Measurements from ENCODE around the gene MBD3L2B.
A peak's percentile ranks its signal among the peaks of the same experiment; 100 is the strongest.
"Not testable (repeated sequence)": the region's sequence is repeated elsewhere in the genome, so short reads cannot be mapped to it uniquely, and the experiment has no call there.

Gene MBD3L2B

DNA sequence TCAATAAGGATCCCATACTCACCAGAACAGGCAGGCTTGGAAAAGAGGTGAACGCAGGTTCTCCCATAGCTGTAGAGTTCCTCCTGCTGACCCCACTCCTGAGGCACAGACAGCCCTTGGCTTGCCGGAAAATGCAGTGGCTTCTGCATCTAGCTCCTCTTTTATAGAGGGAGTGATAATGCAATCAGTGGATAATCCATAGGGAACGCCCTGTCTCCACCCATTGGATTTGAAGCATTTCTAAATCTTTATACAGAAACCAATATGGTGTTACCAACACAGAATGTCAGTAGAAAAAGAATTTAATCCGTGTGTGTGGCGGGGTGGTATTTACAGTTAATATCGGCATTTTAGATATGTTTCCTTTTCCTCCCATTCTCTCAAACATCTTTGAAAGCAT, at the start of gene MBD3L2B:
TSS of gene MBD3L2B (minus strand) at position 101 of the 400 bp plus-strand sequence. CDS start at position 67, 34 bp downstream.
- not testable (repeated sequence) for DNase-seq (ENCODE audit: insufficient read length, low spot score)
- peak; percentile 52 for FAIRE-seq

DNA sequence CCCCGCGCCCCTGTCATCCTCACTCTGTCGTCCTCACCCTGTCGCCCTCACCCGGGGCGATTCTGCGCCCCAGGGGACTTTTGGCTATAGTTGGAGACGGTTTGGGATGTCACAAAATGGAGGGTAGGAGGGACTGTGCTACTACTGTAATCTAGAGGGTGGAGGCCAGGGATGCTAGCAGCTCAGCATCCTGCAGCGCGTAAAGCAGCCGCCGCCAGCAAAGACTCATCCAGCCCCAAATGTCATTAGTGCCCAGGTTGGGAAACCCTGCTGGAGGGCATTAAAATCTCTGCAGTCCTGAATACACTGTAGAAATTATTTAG, 48.6 kb upstream of the MBD3L2B start:
- FAIRE-seq (no peak), DNase-seq (ENCODE audit: insufficient read length, low spot score) (no peak)

DNA sequence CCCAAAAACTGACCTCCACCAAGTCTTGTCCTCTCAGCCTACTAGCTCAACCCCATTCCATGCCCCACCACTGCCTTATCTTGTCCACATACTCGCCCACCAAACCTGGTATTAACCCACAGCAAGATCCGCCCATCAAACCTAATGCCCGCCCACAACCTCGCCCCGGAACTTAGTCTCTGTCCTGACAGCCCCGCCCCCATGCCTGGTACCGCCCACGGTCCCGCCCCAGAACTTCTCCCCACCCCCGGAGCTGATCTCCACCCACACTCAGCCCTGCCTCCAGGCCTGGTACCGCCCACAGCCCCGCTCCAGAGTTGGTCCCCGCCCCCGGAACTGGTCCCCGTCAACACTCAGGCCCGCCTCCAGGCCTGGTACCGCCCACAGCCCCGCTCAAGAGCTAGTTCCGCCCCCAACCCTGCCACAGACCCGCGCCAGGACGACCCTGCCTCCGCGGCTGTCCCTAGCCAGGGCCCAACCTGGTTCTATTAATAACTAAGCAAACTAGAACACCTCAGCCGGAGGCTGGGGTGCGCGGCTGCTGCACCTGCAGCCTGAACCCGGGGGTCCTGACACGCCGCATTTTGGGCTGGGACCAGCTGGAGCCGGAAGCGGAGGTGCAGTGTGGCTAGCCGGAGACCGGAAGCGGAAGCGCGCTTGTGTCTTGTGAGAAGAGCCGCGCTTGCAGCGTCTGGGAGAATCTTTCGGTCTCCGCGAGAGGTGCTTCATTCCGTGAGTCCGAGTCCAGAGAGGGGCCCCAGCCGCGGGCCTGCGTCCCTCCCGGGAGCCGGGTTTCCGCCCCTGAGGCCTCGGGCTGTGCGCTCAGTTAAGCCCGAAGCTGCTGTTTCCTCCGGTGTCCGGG, 48.0 kb upstream of the MBD3L2B start, which contains the start of gene ZNF557:
TSS of gene ZNF557 (plus strand) at position 662 of the 862 bp plus-strand sequence. CDS start 5,372 bp downstream, outside the sequence.
- DNase-seq (ENCODE audit: insufficient read length, low spot score) (peak; percentile 88), FAIRE-seq (peak; percentile 99)

GRCh38 chr19:7068599-7068998, 47.4 kb upstream of the MBD3L2B start:
- no peak for FAIRE-seq
- no peak for DNase-seq (ENCODE audit: insufficient read length, low spot score)

DNA sequence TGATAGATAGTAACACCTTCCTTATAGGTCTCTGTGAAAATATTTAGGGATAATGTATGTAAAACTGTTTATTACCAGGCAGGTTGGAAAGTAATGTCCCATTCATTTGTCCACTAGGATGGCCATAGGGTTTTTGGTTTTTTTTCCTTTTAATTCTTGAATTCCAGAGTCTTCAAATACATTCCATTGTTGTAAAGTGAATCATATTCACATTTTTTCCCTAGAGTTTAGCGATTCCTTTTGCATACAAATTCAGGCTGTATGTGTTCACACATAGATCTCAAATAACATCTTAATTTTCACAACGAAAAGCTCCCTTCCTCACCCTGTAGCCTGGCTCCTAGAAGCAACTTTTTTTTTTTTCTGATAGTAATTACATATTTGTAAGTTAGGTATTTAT, 46.5 kb upstream of the MBD3L2B start:
- no peak for FAIRE-seq
- DNase-seq (ENCODE audit: insufficient read length, low spot score) = no peak

DNA sequence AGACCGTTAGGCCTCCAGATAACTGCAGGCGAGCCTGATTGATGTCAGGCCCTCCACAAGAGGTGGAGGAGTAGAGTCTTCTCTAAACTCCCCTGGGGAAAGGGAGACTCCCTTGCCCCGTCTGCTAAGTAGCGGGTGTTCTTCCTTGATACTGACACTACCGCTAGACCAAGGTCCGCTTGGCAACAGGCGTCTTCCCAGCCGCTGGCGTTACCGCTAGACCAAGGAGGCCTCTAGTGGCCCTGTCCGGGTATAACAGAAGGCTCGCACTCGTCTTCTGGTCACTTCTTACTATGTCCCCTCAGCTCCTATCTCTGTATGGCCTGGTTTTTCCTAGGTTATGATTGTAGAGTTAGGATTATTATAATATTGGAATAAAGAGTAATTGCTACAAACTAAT, 45.9 kb upstream of the MBD3L2B start:
- DNase-seq (ENCODE audit: insufficient read length, low spot score); FAIRE-seq: not testable (repeated sequence)

DNA sequence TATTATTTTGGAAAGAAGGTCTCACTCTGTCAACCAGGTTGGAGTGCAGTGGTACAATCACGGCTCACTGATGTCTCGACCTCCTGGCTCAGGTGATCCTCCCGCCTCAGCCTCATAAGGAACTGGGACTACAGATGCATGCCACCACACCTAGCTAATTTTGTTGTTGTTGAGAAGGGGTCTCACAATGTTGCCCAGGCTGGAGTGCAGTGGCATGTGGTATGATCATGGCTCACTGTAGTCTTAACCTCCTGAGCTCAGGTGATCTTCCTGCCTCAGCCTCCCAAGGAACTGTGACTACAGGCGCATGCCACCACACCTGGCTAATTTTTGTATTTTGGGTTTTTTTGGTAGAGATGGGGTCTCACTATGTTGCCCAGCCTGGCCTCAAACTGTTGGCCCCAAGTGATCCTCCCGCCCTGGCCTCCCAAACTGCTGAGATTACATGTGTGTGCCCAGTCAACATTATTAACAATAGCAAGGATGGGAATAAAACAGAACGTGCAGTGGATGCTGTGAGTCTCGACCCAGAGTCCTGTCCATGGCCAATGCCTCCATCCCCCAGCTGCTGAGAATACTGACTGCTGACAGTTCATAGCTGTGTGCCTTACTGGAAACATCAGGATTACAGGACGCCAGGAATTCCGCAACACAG, 42.7 kb upstream of the MBD3L2B start:
- FAIRE-seq (no peak), DNase-seq (ENCODE audit: insufficient read length, low spot score) (no peak)

DNA sequence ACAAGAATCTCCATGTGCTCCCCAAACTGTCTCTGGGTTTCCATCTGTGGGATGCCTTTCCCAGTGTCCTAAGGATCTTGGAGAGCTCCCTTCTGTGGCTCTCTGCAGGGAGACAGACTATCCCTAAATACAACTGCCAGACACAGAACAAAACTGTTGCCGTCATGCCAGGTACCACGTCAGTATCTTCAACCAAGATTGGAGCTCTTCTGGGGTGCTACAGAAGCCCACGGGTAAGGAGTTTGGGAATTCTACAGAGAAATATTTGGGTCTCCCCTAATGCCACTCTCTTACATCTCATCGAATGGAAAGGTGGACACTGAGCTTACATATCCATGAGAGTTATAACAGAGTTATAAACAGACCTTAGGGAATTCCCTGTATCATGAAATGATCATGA, 42.1 kb upstream of the MBD3L2B start:
- DNase-seq (ENCODE audit: insufficient read length, low spot score) (no peak), FAIRE-seq (no peak)

DNA sequence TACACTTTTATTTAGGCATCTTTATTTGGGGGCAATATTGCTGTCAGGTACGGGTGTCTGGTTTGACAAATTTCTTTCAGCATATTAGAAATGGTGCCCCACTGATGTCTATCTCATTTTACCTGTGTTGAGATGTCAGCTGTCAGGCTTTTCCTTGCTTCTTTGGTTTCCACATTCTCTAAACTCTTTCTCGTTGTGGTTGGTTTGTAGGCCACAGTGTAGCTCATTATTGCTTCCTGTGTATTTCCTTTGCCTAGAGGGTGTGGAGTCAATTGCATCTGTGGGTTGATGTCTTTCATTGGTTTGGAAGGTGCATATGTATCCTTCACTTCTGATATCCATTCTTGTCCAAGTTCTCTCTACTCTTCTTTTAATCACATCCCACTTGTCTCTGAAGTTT, 38.7 kb upstream of the MBD3L2B start:
- FAIRE-seq; DNase-seq (ENCODE audit: insufficient read length, low spot score): not testable (repeated sequence)

DNA sequence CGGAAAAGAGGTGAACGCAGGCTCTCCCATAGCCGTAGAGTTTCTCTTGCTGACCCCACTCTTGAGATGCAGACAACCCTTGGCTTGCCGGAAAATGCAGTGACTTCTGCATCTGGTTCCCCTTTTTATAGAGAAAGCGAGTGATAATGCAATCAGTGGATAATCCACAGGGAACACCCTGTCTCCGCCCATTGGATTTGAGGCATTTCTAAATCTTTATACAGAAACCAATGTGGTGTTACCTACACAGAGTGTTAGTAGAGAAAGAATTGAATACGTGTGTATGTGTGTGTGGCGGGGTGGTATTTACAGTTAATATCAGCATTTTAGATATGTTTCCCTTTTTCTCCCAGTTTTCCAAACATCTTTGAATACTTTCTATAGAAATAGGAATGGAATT, 37.3 kb upstream of the MBD3L2B start, which contains the start of gene MBD3L3:
TSS of gene MBD3L3 (minus strand) at position 101 of the 400 bp plus-strand sequence. CDS start at position 30, 71 bp downstream.
- not testable (repeated sequence) for FAIRE-seq

DNA sequence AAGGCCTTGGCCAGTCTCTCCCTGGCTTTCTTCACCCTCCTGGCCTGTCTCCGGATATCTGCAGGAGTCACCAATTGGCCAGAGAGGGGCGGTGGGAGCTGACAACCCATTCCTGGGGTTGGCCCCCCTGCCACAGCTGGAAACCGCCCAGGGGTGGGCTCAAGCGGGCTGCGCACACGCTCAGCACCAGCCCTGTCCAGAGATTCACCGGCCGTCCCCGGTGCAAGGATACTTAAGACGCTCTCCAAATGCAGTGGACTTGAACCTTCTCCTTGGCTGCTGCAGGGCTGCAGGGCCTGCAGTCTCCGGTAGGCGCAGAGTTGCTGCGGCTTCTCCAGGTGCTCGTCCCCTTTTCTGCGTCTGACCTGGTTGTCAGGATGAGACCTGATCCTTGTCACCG, 35.1 kb upstream of the MBD3L2B start:
- DNase-seq (ENCODE audit: insufficient read length, low spot score); FAIRE-seq: not testable (repeated sequence)

More for the DNA sequence above, 37.3 kb upstream of the MBD3L2B start, which contains the start of gene MBD3L3:
- DNase-seq (ENCODE audit: insufficient read length, low spot score) = not testable (repeated sequence)

GRCh38 chr19:7055679-7056078, 34.4 kb upstream of the MBD3L2B start:
- not testable (repeated sequence) for FAIRE-seq; DNase-seq (ENCODE audit: insufficient read length, low spot score)

DNA sequence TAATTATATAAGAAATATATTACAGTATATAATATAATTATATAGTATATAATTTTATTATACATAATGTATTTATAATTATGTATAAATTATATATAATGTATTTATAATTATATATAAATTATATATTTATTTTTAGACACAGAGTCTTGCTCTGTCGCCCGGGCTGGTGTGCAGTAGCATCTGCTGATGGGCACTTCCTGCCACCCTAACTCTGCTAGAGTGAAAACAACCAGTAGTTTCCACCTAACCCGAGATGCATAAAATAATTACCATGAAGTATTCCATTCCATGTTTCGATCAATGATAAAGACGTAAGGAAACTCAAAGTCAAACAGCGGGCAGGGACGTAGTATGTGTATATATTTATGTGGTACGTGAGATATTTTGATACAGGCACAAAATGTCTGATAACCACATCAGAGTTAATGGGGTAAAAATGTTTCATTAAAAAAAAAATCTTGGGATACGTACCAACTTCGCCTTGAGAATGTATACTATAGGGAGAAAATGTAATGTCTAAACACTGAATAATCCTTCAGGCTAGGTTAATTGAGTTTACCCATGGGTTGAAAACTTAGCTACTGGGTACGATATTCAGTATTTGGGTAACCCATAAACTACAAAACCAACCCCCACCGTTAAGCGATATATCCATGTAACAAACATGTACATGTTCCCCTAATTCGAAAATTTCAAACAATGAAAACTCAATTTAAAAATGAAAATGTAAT, 33.6 kb upstream of the MBD3L2B start:
- FAIRE-seq = not testable (repeated sequence)

DNA sequence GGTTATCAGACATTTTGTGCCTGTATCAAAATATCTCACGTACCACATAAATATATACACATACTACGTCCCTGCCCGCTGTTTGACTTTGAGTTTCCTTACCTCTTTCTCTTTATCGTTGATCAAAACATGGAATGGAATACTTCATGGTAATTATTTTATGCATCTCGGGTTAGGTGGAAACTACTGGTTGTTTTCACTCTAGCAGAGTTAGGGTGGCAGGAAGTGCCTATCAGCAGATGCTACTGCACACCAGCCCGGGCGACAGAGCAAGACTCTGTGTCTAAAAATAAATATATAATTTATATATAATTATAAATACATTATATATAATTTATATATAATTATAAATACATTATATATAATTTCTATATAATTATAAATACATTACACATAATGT, 31.7 kb upstream of the MBD3L2B start:
- DNase-seq (ENCODE audit: insufficient read length, low spot score); FAIRE-seq: not testable (repeated sequence)

More for the DNA sequence above, 33.6 kb upstream of the MBD3L2B start:
- not testable (repeated sequence) for DNase-seq (ENCODE audit: insufficient read length, low spot score)

DNA sequence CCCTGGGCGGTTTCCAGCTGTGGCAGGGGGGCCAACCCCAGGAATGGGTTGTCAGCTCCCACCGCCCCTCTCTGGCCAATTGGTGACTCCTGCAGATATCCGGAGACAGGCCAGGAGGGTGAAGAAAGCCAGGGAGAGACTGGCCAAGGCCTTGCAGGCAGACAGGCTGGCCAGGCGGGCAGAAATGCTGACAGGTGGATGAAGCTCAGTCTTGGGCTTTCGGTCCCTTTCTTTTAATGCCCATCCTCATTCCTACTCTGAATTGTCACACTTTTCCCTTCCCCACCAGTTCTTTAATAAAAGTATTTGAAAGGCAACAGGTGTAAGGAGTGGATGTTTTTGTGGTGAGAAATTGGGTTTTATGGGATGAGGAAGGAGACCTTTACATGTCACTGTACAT, 30.2 kb upstream of the MBD3L2B start:
- not testable (repeated sequence) for FAIRE-seq; DNase-seq (ENCODE audit: insufficient read length, low spot score)

DNA sequence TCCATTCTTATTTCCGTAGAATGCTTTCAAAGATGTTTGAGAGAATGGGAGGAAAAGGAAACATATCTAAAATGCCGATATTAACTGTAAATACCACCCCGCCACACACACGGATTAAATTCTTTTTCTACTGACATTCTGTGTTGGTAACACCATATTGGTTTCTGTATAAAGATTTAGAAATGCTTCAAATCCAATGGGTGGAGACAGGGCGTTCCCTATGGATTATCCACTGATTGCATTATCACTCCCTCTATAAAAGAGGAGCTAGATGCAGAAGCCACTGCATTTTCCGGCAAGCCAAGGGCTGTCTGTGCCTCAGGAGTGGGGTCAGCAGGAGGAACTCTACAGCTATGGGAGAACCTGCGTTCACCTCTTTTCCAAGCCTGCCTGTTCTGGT, 27.8 kb upstream of the MBD3L2B start, which contains the start of gene MBD3L2:
TSS of gene MBD3L2 (plus strand) at position 301 of the 400 bp plus-strand sequence. CDS start at position 354, 53 bp downstream.
- FAIRE-seq; DNase-seq (ENCODE audit: insufficient read length, low spot score): not testable (repeated sequence)

- not testable (repeated sequence) for FAIRE-seq
Measured at GRCh38 chr19:7041563-7041962, 20.3 kb upstream of the MBD3L2B start.

DNA sequence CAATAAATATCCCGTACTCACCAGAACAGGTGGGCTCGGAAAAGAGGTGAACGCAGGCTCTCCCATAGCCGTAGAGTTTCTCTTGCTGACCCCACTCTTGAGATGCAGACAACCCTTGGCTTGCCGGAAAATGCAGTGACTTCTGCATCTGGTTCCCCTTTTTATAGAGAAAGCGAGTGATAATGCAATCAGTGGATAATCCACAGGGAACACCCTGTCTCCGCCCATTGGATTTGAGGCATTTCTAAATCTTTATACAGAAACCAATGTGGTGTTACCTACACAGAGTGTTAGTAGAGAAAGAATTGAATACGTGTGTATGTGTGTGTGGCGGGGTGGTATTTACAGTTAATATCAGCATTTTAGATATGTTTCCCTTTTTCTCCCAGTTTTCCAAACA, 18.8 kb upstream of the MBD3L2B start, which contains the start of gene MBD3L4:
TSS of gene MBD3L4 (minus strand) at position 101 of the 400 bp plus-strand sequence. CDS start at position 66, 35 bp downstream.
- not testable (repeated sequence) for FAIRE-seq; DNase-seq (ENCODE audit: insufficient read length, low spot score)

More at GRCh38 chr19:7041563-7041962, 20.3 kb upstream of the MBD3L2B start:
- not testable (repeated sequence) for DNase-seq (ENCODE audit: insufficient read length, low spot score)

DNA sequence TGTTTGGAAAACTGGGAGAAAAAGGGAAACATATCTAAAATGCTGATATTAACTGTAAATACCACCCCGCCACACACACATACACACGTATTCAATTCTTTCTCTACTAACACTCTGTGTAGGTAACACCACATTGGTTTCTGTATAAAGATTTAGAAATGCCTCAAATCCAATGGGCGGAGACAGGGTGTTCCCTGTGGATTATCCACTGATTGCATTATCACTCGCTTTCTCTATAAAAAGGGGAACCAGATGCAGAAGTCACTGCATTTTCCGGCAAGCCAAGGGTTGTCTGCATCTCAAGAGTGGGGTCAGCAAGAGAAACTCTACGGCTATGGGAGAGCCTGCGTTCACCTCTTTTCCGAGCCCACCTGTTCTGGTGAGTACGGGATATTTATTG, 9.0 kb upstream of the MBD3L2B start, which contains the start of gene MBD3L5:
TSS of gene MBD3L5 (plus strand) at position 301 of the 400 bp plus-strand sequence. CDS start at position 335, 34 bp downstream.
- not testable (repeated sequence) for FAIRE-seq; DNase-seq (ENCODE audit: insufficient read length, low spot score)

DNA sequence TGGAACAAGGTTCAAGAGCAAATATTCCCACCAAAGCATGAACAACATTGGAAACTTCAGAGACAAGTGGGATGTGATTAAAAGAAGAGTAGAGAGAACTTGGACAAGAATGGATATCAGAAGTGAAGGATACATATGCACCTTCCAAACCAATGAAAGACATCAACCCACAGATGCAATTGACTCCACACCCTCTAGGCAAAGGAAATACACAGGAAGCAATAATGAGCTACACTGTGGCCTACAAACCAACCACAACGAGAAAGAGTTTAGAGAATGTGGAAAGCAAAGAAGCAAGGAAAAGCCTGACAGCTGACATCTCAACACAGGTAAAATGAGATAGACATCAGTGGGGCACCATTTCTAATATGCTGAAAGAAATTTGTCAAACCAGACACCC, 7.6 kb upstream of the MBD3L2B start:
- FAIRE-seq; DNase-seq (ENCODE audit: insufficient read length, low spot score): not testable (repeated sequence)
